ENCODE data around the gene LAMC1.
A peak's percentile ranks its signal among the peaks of the same experiment; 100 is the strongest.
"Not testable (repeated sequence)": the region's sequence is repeated elsewhere in the genome, so short reads cannot be mapped to it uniquely, and the experiment has no call there.

Gene LAMC1

GRCh38 chr1:183150032-183150431, 126.8 kb downstream of the LAMC1 start:
- DNase-seq (ENCODE audit: low read depth in 2 of 2) = not testable (repeated sequence)

- no peak for DNase-seq (ENCODE audit: low read depth in 2 of 2)
These were observed 127.2 kb downstream of the LAMC1 start for GRCh38 chr1:183150445-183150844.

- DNase-seq (ENCODE audit: low read depth in 2 of 2) = no peak
These were observed 129.0 kb downstream of the LAMC1 start for GRCh38 chr1:183152180-183152579.

GRCh38 chr1:183155939-183156338, 132.7 kb downstream of the LAMC1 start:
- no peak for DNase-seq (ENCODE audit: low read depth in 2 of 2)

- no peak for DNase-seq (ENCODE audit: low read depth in 2 of 2)
These were observed 136.7 kb downstream of the LAMC1 start for GRCh38 chr1:183159960-183160359.

- DNase-seq (ENCODE audit: low read depth in 2 of 2) = no peak
These were observed 138.2 kb downstream of the LAMC1 start for GRCh38 chr1:183161391-183161790.

GRCh38 chr1:183163316-183163715, 140.1 kb downstream of the LAMC1 start:
- DNase-seq (ENCODE audit: low read depth in 2 of 2) = no peak

- no peak for DNase-seq (ENCODE audit: low read depth in 2 of 2)
These were observed 141.1 kb downstream of the LAMC1 start for GRCh38 chr1:183164340-183164739.

GRCh38 chr1:183164963-183165362, 141.7 kb downstream of the LAMC1 start:
- no peak for DNase-seq (ENCODE audit: low read depth in 2 of 2)

- DNase-seq (ENCODE audit: low read depth in 2 of 2) = no peak
These were observed 142.2 kb downstream of the LAMC1 start for GRCh38 chr1:183165456-183165855.

GRCh38 chr1:183166454-183166853, 143.2 kb downstream of the LAMC1 start:
- DNase-seq (ENCODE audit: low read depth in 2 of 2) = no peak

- DNase-seq (ENCODE audit: low read depth in 2 of 2) = no peak
These were observed 144.5 kb downstream of the LAMC1 start for GRCh38 chr1:183167676-183168075.

GRCh38 chr1:183168308-183168707, 145.1 kb downstream of the LAMC1 start:
- DNase-seq (ENCODE audit: low read depth in 2 of 2) = no peak

GRCh38 chr1:183173828-183174227, 150.6 kb downstream of the LAMC1 start:
- no peak for DNase-seq (ENCODE audit: low read depth in 2 of 2)

GRCh38 chr1:183175631-183176030, 152.4 kb downstream of the LAMC1 start:
- no peak for DNase-seq (ENCODE audit: low read depth in 2 of 2)

- no peak for DNase-seq (ENCODE audit: low read depth in 2 of 2)
These were observed 155.3 kb downstream of the LAMC1 start for GRCh38 chr1:183178545-183178944.

- no peak for DNase-seq (ENCODE audit: low read depth in 2 of 2)
These were observed 155.8 kb downstream of the LAMC1 start for GRCh38 chr1:183179033-183179432.

GRCh38 chr1:183180218-183180617, 157.0 kb downstream of the LAMC1 start:
- no peak for DNase-seq (ENCODE audit: low read depth in 2 of 2)

GRCh38 chr1:183180634-183181056, 157.4 kb downstream of the LAMC1 start:
- DNase-seq (ENCODE audit: low read depth in 2 of 2) = no peak

- peak in 1 of 2 donors; percentile 18 for DNase-seq (ENCODE audit: low read depth in 2 of 2)
These were observed 162.8 kb downstream of the LAMC1 start, which contains the start of gene LAMC2 for GRCh38 chr1:183185941-183186490. Gene LAMC2, plus strand, starts transcription at chr1:183186264. Its CDS starts 89 bp downstream, at chr1:183186353.

- DNase-seq (ENCODE audit: low read depth in 2 of 2) = no peak
These were observed 163.6 kb downstream of the LAMC1 start for GRCh38 chr1:183186841-183187240.

GRCh38 chr1:183188240-183188639, 165.0 kb downstream of the LAMC1 start:
- no peak for DNase-seq (ENCODE audit: low read depth in 2 of 2)

- no peak for DNase-seq (ENCODE audit: low read depth in 2 of 2)
These were observed 168.6 kb downstream of the LAMC1 start for GRCh38 chr1:183191833-183192232.

- no peak for DNase-seq (ENCODE audit: low read depth in 2 of 2)
These were observed 170.8 kb downstream of the LAMC1 start for GRCh38 chr1:183193963-183194525.

Measured in stimulated activated CD8-positive, alpha-beta memory T cell treated with anti-CD3 and anti-CD28 coated beads, Interleukin-2, amount 100 ng/mL, for 48 hours (primary cell).